NCI-H345 treated with DMSO at 0.1 percent for 48 hours (cell line): Measurements from ENCODE around the gene HYOU1.
"Not testable (repeated sequence)": the region's sequence is repeated elsewhere in the genome, so short reads cannot be mapped to it uniquely, and the experiment has no call there.

Experiments used
- DNase-seq: peaks from one replicate; lab custom pipeline; 2025; ENCODE audit not compliant: unreplicated experiment; lab: John Stamatoyannopoulos, UW

HYOU1 gene, protein sequence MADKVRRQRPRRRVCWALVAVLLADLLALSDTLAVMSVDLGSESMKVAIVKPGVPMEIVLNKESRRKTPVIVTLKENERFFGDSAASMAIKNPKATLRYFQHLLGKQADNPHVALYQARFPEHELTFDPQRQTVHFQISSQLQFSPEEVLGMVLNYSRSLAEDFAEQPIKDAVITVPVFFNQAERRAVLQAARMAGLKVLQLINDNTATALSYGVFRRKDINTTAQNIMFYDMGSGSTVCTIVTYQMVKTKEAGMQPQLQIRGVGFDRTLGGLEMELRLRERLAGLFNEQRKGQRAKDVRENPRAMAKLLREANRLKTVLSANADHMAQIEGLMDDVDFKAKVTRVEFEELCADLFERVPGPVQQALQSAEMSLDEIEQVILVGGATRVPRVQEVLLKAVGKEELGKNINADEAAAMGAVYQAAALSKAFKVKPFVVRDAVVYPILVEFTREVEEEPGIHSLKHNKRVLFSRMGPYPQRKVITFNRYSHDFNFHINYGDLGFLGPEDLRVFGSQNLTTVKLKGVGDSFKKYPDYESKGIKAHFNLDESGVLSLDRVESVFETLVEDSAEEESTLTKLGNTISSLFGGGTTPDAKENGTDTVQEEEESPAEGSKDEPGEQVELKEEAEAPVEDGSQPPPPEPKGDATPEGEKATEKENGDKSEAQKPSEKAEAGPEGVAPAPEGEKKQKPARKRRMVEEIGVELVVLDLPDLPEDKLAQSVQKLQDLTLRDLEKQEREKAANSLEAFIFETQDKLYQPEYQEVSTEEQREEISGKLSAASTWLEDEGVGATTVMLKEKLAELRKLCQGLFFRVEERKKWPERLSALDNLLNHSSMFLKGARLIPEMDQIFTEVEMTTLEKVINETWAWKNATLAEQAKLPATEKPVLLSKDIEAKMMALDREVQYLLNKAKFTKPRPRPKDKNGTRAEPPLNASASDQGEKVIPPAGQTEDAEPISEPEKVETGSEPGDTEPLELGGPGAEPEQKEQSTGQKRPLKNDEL

DNA sequence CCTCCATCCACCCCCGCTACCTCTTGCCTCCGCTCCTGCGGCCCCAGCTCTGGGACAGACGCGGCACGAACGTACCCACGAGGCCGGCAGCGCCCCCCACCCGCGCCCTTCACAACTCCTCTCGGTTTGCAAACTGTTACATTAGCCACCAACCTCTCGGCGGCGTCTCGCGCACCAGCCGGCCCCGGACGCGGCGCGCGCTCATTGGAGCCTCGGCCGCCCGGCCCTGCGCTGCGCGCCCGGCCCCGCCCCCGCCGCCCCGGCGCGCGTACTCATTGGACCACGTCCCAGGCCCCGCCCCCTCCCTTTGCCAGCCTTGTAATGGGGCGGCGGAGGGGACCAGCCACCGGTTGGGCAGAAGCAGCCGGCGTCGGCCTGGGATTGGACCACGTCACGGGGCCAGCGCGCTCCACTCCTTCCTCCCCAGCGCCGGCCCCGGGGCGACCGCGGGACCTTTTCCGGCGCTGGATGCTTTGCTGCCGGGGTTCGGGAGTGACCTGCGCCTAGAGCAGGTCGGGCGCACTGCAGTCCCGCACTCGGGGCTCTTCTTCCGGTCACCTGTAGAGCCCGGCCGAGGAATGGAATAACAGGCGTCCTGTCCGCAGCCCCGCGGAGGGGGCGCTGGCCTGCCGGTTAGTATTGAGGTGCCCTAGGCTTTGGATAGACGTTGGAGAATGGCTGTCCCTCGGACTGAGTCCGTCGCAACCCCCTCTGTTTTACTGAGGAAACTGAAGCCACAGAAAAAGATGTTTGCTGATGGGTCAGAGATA lies at the start of gene HYOU1:
Gene HYOU1, minus strand, starts transcription at position 206 of the 770 bp plus-strand sequence. CDS start 1,045 bp downstream, outside the sequence.
- DNase-seq = peak; percentile 91

- no peak for DNase-seq
These were observed 46.8 kb upstream of the HYOU1 start for GRCh38 chr11:119103793-119104192.

GRCh38 chr11:119103161-119103664 lies 46.2 kb upstream of the HYOU1 start:
- DNase-seq = not testable (repeated sequence)

- DNase-seq = peak; percentile 95
These were observed 44.9 kb upstream of the HYOU1 start, which contains the start of gene DPAGT1 for GRCh38 chr11:119101759-119102423. TSS of gene DPAGT1 (minus strand) at chr11:119101853. CDS start at chr11:119101655, 198 bp downstream.

GRCh38 chr11:119100994-119101758 lies 44.2 kb upstream of the HYOU1 start:
- no peak for DNase-seq

- no peak for DNase-seq
These were observed 43.4 kb upstream of the HYOU1 start for GRCh38 chr11:119100246-119100970.

DNA sequence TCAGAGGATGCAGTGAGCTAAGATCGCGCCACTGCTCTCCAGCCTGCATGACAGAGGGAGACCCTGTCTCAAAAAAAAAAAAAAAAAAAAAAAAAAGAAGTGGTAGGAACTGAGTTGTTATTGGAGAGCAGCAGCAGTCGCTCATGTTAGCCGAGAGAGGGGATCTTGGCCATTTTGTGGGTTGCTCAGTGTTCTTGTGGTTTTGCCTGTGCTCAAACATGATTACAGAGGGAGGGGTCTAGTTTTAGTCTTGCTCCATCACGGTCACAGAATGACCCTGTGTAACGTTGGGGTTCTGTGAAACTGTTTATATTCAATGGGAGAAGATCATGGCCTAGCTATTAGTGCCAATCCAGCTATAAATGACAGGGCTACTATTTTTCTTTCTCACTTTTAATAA lies 42.7 kb upstream of the HYOU1 start:
- no peak for DNase-seq

DNA sequence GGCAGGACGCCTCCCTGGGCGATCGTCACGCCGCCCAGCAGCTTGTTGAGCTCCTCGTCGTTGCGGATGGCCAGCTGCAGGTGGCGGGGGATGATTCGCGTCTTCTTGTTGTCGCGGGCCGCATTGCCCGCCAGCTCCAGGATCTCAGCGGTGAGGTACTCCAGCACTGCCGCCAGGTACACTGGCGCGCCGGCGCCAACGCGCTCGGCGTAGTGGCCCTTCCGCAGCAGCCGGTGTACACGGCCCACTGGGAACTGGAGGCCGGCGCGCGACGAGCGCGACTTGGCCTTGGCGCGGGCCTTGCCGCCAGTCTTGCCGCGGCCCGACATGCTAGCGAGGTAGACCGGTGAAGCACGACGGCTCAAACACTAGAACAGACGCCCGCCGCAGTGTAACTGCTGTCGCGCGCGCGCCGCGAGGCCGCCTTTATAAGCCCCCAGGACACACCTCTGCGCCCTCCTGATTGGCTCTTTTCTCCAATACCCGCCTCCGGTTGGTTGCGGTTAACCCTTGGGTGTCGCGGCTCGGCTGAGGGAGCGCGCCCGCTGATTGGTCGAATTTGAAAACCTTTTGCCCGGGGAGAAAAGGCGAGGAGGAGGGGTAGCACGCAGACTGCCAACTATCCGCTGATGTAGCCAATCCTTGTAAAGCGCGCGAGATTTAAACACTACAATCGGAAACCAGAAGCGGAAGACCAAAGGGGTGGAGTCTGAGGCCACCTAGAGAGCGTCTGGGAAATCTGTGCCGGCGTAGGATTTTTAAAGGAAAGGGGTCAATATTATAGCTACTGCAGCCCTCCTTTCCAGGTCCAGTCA lies 38.3 kb upstream of the HYOU1 start:
- DNase-seq = peak; percentile 98

DNA sequence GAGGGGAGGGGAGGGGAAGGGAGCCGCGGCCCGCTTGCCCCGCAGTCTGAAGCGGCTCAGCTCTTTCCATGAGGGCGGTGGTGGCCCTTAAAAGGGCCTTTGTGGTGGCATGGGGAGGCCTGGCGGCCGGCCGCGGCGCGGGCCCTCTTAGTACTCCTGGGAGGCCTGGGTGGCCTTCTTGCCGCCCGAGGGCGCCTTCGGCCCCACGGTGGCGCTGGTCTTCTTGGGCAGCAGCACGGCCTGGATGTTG lies 37.7 kb upstream of the HYOU1 start:
- no peak for DNase-seq

GRCh38 chr11:119093942-119094815 lies 37.2 kb upstream of the HYOU1 start:
- no peak for DNase-seq

DNA sequence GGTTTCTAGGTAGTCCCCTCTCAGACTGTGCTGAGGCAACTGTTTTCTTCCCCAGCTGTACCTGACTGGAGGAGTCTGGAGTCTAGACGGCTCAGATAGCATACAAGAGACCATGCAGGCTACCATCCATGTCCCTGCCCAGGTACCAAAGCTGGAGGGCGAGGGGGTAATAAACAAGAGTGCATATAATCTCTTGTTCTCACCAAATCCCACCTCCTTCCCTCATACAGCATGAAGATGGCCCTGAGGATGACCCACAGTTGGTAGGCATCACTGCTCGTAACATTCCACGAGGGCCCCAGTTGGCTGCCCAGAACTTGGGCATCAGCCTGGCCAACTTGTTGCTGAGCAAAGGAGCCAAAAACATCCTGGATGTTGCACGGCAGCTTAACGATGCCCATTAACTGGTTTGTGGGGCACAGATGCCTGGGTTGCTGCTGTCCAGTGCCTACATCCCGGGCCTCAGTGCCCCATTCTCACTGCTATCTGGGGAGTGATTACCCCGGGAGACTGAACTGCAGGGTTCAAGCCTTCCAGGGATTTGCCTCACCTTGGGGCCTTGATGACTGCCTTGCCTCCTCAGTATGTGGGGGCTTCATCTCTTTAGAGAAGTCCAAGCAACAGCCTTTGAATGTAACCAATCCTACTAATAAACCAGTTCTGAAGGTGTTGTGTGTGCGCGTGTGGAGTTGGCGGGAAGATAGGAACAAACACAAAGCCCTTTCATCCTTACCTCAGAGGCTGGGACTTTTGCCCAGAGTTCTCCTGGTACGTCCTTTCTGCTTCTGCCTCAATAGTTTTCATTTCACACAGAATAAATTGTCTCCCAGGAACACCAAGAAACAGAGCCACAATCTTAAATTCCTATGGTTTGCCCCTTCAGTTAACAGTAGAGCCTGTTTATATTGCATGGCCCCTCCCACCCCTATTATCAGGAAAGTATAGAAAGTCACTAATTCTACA lies 36.2 kb upstream of the HYOU1 start:
- DNase-seq = no peak

DNA sequence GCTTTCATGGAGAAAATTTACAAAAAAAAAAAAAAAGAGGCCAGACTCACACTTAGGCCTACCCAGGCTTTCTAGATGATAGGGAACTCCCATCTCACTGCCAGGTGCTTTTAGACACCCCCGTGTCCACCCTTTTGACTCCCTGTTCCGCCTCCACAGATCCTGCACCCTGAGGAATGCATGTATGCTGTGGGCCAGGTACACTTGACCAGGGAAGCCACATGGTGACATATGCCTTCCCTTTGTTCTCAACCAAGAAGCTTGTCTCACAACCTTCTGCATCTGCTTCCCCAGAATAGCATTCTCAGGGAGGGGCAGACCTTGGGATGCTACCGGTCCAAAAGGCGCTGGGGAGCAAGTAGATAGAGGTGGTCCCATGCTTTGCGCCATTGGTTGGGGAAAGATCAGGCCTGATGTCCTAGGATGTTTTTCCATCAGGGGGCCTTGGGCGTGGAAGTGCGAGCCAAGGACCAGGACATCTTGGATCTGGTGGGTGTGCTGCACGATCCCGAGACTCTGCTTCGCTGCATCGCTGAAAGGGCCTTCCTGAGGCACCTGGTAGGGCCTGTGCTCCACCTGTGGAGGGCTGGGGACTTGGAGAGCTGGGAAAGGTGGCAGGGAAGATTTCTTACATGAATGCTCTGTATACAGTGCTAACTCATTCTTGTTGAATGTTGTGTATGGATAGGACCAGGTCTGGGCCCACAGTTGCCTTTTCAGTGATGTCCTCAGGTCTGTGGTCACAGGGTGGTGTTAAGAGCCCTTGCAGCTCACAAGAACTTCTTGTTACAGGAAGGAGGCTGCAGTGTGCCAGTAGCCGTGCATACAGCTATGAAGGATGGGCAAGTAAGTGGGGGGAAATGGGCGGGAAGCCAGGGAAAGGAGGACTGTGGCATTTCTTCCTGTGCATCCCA lies 35.2 kb upstream of the HYOU1 start:
- DNase-seq = no peak

GRCh38 chr11:119091178-119091577 lies 34.2 kb upstream of the HYOU1 start:
- no peak for DNase-seq

DNA sequence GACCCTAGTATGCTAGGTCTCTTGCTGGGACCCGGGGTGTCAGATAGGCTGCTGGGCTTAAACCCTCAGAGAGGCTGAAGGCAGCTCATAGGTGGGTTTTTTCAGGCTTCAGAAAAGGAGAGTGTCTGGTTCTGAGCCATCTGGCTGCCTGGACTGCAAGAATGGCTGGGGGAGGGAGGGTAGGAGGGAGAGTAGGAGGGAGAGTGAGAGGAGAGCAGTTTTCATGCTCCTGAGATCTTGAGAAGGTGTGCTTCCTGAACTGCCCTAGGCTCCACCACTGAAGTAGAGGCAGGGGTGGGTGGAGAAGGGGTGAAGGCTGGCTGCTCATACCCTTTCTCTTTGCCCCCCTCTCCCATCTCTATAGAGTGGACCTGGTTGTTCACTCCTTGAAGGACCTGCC lies 32.3 kb upstream of the HYOU1 start:
- no peak for DNase-seq

DNA sequence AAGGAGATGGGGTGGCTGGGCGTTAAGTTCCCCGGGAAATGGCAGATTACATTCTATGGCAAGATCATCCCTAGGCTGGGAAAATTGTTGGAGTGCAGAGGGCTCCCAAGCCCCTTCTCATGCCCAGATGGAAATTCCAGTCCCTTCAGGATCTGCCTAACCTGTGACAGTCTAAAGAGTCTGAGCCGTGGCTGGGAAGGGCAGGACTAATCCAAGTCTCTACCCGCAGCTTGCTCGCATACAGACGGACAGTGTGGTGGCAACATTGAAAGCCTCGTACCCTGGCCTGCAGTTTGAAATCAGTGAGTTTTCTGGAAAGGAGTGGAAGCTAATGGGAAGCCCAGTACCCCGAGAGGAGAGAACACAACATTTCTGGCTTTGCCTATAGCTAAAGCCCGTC lies 31.4 kb upstream of the HYOU1 start:
- DNase-seq = no peak
